Tongue (tissue), 2 donors: Measurements from ENCODE around the gene GRB2. TPM values are rescaled to one million over a fixed set of nuclear protein-coding genes. Genes with fewer than 3 reads are reported as not detected.
"Not testable (repeated sequence)": the region's sequence is repeated elsewhere in the genome, so short reads cannot be mapped to it uniquely, and the experiment has no call there.

Experiments used
- DNase-seq: peaks from one replicate; pipeline ENCODE4 v3.0.0-alpha.2; 2015
- total RNA-seq: library from RNA; depleted of rRNA; stranded (reverse); fragments of >200 nt; gene quantifications from one replicate; pipeline ENCODE4 v1.2.3, GENCODE V29; 2014

Gene GRB2
- total RNA-seq, 1 donor from 2014 or later = 99.6 TPM

DNA sequence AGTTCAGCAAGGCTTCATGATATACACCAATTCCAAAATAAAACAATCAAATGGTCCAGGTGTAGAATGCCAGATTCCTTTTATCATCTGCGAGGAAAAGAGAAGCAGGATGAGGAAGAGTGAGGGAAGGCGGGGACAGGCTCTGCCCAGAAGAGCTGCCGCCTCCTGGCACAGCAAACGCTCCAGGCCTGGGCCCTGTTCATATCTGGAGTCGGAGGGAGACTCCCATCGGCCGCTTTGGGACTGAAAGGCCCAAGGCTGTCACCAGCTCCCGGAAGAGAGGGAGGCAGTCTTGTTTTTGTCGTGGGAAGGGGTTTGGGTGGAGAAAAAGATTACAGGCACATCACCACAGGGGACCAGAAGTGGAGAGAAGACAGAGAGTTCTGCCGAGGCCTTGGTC lies 87.3 kb downstream of the GRB2 start:
- DNase-seq = no peak

DNA sequence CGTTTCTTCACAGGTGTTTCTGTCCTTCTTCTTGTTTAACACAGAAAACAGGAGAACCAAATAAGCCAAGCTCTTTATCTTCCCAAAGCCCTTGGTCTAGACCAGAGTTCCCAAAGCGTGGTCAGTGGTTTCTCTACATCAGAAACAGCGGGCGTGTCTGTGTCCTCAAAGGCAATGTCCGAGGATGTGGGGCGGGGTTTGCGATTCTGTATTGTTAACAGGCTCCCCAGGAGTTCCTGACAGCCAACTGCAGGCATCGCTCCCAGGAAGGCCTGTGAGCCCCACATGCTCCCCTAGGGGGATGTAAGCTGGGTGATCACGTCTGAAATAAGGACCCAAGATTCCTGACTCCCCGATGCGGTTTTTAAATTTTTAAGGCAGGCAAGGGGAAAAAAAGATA lies 87.8 kb downstream of the GRB2 start:
- DNase-seq = no peak

DNA sequence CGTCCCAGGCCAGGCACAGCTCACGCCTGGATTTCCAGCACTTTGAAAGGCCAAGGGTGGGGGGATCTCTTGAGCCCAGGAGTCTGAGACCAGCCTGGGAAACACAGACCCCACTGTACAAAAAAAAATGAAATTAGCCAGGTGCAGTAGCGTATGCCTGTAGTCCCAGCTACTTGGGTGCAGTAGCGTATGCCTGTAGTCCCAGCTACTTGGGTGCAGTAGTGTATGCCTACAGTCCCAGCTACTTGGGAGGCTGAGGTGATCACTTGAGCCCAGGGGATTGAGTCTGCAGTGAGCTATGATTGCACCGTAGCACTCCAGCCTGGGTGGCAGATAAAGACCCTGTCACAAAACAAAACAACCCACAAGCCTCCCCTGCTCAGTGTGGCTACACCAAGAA lies 89.2 kb downstream of the GRB2 start:
- no peak for DNase-seq

DNA sequence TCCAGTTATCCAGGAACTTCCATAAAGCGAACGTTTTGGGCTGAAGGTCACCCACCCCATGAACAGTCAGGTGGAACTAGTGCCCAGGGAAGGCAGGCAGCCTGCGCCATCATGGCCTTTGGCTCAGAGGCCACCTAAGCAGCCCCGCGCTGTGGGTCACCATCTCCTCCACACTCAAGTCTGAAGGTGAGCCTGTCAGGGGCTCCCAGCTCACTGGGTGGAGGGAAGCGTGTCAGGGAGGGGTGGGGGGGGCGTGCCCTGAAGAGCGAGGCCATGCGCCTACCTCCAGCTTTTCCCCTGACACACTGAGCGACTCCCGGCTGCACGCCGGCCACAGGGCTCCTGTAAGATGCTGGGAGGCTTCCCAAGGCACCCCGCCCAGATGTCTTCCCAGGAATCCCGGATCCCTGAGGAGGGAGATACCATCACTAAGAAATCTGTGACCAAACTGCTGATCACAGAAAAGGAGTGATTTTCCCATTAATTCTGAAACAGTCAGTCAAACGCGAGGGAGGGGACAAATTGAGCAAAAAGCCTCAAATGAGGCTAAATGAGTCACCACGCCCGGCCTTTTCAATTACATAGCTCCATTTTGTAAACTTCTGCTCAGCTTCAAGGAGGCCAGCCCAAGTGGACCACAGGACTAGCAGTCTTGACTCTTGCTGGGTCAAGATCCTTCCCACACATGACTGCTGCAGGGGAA lies 89.8 kb downstream of the GRB2 start:
- DNase-seq = no peak

DNA sequence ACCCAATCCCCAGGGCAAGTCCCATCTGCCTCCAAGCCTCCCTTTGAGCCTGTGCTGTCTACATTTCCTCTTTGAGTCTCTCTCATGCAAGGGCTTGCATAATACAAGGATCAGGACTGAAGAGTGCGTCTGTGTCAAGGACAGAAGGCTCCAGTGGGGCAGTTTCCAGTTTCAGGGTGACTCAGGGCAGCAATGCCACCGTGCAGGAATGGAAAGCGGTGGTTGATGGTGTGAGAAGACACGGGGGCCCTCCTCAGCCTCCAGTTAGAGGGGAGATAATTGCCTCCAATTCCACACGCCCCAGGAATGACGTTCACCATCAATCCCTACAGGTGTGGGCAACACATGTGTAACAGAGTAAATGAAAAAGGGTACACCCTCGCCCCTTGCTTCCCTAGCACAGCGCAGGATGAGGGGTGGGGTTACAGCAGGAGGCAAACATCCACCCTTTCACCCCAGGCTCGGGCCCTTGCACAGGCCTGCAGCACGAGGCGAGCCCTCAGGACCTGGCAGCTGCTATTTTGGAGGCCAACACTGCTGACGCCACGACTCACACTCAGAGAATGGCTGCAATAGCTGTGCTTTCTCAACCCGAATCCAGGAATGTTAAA lies 91.4 kb downstream of the GRB2 start:
- DNase-seq = no peak

DNA sequence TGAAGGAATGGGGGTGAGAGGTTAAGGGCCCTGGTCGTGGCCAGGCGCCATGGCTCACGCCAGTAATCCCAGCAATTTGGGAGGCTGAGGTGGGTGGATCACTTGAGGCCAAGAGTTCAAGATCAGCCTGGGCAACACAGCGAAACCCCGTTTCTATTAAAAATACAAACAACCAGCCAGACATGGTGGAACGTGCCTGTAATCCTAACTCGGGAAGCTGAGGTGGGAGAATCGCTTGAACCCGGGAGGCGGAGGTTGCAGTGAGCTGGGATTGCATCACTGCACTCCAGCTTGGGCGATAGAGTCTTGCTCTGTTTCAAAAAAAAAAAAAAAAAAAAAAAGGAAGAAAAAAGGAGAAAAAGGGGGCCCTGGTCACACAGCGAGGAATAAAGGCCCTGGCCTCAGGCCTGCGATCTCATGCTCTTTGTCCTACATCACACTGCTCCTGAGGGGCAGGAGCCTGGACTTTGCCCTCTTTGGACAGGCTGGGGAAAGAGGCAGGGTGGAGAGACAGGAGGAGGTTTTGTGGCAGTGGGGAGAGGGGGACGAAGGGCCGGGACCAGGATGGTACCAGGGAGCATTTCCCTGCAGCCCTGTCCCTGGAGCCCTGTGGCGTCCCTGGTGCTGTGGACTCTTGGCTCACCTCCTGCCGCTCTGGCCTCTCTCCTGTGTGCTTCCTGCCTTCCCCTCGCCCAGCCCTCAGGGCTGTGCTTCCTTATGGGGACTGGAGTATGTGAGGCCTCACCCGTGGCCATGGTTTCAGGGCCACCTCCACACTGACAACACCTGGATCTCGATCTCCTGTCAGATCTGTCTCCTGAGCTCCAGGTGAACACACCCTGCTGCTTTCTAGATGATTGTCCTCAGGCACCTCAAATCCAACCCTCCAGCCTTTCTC lies 96.5 kb downstream of the GRB2 start:
- no peak for DNase-seq

DNA sequence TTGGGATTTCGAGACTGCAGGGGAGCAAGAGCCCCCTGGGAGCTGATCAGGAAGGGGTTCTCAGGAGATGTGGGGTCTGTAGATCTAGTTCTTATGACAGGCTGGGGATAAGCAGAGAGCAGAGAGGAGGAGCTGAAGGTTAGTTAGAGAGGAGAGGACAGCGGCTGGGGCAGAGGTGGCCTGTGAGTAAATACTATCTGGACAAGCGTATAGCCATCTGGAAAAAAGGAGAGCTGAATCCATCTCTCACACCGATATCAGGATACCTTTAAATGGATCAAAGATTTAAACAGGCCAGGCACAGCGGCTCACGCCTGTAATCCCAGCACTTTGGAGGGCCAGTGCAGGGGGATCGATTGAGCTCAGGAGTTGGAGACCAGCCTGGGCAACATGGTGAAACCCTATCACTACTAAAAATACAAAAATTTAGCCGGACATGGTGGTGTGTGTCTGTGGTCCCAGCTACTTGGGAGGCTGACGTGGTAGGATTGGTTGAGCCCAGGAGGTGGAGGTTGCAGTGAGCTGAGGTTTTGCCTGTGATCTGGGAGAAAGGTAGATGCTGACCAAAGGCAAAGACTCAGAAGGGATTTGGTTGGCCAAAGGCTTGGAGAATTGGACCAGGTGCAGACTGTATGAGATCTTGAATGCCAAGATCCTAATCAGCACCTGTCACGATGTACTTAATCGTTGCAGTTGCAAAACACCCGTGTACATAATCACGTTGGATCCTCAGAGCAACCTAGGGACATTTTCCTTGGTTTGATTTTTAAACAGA lies 97.3 kb downstream of the GRB2 start:
- DNase-seq = no peak

DNA sequence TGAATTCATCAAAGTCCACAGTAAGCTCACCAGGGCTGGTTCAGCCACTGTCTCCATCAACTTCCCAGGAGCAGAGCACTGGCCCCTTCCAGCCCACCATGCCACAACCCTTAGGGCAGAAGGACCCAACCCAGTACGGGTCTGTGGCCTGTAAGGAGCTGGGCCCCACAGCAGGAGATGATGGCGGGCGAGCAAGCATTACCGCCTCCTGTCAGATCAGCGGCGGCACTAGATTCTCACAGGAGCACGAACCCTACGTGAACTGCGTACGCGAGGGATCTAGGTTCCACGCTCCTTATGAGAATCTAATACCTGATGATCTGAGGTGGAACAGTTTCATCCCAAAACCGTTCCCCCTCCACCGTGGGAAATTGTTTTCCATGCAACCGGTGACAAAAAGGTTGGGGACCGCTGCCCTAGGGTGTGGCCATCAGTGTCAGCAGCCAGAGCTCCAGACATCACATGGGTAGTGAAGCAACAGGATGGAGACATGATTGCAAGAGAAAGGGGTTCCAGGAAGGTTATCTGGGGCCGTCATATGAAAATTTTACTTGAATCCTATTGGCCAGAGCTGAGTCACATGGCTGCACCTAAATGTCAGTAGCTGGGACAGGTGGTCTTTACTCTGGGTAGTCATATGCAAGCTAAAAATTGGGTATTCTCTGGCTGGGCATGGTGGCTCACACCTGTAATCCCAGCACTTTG lies 103.8 kb downstream of the GRB2 start:
- DNase-seq = no peak

DNA sequence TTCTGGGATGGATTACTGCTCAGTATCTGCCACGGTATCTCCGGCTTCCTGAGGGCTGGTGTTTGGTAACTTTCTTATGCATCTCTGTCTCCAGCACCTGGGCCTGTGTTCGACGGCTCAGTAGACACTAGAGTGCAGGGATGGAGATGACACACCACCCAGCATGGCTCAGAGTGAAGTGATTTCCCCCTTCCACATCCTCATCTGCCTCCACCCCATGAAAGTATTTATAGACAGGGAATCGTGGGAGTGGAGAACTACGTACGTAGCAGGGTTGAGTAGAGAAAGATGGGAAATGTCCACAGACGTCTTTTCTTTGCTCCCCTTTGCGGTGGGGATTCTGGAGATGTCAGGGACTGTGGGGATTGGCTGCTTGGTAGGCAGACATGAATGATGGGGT lies 104.4 kb downstream of the GRB2 start:
- no peak for DNase-seq

DNA sequence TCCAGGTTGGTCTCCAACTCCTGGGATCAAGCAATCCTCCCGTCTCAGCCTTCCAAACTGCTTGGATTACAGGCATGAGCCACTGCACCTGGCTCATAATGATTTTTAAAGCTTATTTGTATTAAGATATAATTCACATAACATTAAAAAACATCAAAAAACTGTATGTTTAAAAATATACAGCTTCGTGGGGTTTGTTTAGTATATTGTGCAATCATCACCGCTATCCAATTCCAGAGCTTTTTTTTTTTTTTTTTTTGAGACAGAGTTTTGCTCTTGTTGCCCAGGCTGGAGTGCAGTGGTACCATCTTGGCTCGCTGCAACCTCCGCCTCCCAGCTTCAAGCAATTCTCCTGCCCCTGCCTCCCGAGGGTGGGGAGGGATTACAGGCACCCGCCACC lies 105.2 kb downstream of the GRB2 start:
- DNase-seq = no peak

DNA sequence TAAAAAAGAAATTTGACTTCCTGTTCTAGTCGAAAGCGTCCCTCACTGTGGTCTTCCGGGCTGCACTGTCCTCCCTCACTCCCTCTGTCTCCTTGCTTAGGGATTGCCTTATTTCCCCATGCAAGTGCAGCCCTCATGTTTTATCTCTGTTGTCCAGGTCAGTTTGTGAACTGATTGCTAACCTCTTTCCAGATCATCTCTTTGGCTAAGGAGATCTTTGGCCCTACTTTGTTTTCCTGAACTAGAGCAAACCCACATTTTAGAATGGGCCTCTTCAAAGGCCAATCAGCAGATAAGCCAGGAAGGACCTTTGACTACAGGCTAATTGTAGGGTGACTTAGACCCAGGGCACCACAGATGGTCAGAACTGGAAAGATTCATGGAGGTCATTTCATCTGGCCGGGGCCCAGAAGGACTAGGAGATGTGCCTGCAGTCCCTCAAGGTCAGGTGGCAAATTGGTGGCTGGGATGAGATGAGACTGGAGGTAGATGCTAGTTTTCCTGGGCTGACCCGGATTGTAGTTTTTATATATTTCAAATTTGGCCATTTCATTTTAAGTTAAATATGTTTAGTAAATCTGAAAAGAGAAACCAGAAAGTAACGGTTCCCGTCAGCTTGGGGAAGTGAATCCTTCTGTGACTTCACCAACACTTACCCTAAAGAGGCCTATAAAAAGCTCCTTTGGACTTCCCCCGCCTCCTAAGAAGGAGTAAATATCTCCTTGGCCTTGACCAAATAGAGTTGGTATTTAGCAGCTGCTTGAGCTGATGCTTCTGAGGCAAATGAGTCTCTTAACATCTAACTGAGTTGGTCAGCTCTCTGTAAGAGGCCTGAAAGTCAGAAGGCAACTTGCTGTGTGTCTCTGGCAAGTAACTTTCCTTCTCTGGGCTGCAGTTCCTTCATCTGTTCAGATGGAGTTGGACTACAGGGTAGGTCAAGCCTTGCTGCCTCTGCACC lies 110.0 kb downstream of the GRB2 start:
- peak; percentile 17 for DNase-seq

DNA sequence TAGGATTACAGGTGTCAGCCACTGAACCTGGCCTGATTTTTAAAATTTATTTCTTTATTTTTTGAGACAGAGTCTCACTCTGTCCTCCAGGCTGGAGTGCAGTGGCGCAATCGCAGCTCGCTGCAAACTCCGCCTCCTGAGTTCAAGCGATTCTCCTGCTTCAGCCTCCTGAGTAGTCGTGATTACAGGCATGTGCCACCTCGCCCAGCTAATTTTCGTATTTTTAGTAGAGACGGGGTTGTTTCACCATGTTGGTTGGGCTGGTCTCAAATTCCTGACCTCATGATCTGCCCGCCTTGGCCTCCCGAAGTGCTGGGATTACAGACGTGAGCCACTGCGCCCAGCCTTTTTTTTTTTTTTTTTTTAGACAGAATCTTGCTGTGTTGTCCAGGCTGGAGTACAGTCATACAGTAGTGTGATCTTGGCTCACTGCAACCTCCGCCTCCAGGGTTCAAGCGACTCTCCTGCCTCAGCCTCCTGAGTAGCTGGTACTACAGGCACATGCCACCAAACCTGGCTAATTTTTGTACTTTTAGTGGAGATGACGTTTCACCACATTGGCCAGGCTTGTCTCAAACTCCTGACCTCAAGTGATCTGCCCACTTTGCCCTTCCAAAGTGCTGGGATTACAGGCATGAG lies 112.5 kb downstream of the GRB2 start:
- not testable (repeated sequence) for DNase-seq

DNA sequence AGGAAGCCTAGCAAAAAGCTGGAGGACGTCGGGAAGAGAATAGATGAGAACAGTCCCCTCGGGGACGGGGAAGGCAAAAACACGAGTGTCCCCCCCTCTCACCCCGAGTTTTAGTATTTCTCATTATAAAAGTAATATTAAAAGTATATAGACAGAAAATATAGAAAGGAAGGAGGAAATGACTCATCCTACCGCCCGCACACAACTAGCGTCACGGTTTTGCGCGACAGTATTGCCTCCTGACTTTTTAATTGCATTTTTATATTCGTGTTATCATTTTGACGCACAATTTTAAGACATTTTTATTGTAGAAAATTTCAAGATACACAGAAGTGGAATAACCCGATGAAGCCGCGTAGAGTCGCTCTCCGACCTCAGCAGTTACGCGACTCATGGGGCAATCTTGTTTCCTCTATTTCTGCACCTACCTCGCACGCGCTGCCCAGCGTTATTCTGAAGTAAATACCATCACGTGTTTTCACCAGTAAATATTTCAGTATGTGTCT lies 115.6 kb downstream of the GRB2 start:
- peak; percentile 59 for DNase-seq

DNA sequence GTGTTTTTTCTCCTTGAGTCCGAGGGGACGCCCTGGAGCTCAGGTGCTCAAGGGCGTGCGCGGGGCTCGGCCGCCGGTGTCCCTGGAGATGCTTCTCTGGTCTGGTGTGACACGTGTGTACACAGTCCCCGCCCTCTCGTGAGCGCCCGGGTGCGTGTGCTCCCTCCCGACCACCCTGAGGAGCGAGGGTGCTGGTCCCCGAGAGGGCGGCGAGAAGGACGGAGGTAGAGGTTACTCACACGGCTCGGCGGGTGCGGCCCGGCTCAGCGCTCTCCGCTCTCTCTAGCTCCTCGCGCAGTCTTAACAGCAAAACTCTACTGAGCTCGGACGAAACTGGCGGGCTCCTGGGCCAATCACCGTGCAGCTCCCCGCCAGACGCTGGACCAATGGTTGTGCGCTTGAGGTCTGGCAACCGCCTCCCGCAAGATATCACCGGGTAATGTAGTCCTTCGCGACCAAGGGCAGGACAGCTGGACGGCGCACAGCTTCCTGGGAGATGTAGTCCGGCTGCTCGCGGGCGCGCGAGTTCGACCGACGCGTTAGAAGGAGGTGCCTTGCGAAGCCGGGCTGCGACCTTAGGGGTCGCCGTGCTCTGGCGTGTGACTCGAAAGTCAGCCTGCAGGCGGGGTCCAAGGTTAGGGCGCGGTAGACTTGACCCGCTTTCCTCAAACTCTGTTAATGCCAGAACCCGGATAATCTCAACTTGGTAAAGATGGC lies 116.2 kb downstream of the GRB2 start, which contains the start of gene SLC25A19:
SLC25A19 (minus strand) TSS at position 319 of the 717 bp plus-strand sequence. CDS start 2,669 bp downstream, outside the sequence.
- DNase-seq = peak; percentile 99

DNA sequence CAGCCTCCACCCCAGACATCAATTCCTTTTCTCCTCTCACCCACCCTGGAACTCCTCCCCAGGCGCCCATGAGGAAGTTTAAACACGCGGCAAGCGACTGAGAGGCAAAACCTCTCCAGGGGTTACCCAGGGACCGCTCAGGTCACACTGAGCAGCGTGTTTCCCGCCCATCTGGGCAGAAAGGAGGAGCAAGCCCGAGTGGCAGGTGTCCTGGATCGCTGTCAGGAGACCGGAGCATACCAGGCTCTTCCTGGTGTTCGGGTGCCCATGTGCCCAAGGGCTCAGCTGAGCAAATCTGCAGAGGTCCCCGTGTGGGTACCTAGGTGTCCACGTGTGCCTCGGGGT lies 116.7 kb downstream of the GRB2 start:
- no peak for DNase-seq

DNA sequence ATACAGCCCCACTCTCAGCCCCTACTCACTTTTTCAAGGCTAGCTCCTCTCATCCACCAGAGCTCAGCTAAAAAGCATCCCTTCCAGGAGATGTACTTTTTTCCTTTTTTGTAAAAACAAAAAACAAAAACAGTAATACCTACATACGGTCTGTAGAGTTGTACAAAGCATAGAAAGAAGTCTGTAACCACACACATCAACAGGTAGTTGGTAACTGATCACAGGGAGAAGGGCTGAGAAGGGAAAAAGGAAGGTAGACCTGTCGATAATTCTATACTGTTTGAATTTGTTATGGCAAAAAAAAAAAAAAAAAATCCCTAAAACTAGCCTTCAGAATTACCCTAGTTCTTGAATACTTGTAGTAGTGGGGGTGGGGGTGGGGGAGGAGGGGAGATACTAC lies 117.1 kb downstream of the GRB2 start:
- no peak for DNase-seq

DNA sequence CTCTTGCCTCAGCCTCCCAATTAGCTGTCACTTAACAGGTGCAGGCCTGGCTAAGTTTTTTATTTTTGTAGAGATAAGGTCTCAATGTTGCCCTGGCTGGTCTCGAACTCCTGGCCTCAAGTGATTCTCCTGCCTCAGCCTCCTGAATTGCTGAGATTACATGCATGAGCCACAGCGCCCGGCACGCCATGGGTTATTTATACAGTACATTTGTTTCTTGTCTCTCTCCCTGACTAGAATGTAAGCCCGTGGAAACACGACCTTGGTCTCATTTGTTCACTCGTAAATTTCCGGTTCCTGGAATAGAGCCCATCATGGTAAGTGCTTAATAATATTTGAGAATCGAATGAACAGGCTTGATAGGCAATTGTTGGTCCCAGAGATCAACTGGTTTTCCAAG lies 118.3 kb downstream of the GRB2 start:
- DNase-seq = no peak

DNA sequence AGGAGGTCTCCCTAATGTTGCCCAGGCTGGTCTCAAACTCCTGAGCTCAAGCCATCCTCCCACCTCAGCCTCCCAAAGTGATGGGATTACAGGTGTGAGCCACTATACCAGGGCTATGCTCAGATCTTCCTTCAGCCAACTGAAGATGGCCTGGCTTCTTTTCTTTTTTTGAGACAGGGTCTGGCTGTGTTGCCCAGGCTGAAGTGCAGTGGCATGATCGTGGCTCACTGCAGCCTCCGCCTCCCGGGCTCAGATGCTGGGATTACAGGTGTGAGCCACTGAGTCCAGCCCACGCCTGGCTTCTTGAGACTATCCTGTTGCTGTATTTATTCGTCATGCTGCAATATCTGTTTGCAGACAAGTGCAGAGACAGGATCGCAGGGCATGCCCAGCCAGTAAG lies 120.4 kb downstream of the GRB2 start:
- DNase-seq = no peak

DNA sequence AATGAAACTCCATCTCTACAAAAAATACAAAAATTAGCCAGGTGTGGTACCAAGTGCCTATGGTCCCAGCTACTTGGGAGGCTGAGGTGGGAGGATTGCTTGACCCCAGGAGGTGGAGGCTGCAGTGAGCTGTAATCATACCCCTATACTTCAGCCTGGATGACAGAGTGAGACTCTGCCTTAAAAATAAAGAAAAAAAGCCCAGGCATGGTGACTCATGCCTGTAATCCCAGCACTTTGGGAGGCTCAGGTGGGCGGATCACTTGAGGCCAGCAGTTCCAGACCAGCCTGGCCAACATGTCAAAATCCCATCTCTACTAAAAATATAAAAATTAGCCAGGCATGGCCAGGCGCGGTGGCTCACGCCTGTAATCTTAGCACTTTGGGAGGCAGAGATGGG lies 125.3 kb downstream of the GRB2 start:
- not testable (repeated sequence) for DNase-seq
